ENCODE results near the gene POU6F2.
"Not testable (repeated sequence)": the region's sequence is repeated elsewhere in the genome, so short reads cannot be mapped to it uniquely, and the experiment has no call there.

Gene POU6F2

DNA sequence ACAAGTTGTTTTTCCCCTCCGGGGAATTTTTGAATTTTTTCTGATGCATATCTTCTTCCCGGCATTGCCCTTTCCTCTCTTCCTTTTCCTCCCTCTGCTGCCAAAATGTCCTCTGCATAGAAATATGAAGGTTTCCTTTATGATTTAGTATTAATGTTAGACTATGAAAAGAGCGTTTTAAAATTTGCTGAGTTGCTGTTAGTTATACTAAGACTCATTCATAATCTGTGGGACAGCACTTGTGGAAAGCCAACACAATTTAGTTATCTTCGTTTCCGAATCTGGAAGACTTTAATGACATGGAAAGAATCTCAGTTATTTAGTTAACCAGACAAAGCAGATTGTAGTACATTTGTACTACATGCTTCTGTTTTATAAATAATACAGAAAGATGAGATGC lies 25.0 kb downstream of the POU6F2 start:
- DNase-seq, result no peak

DNA sequence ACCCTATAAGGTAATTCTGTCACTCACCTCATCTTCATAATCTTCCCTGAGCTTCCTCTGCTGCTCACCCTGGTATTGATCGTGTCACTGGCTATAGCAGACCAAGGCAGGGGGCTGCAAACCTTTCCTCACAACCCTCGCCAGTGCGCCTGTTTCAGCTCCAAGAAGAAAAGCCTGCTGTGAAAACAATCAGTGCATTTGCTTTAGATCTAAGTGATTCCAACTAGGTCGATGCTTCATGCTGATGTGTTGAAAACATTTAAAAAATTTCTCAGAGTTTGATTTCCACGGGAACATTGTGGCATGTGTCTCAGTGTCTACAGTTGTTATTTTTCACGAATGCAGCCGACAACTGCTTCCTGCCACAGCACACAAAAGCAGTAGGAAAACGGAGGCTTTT lies 27.3 kb downstream of the POU6F2 start:
- no peak for DNase-seq

DNA sequence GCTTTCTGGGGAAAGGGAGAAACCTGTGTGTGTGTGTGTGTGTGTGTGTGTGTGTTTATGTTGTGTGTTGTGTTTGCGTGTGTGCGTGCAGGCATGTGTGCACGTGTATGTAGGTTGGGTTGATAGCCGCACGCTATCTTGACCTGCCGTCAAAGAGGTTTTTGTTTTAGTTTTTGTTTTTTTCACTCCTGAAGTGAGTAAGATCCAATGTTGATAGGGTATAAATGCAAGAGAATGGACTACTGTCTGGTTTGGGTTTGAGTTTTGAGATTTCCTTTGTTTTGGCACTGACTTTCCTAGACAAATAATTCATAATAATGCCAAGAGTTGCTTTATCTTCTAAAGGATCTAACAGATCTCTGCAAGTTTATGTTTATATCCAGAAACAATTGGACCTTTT lies 27.8 kb downstream of the POU6F2 start:
- DNase-seq, result no peak

DNA sequence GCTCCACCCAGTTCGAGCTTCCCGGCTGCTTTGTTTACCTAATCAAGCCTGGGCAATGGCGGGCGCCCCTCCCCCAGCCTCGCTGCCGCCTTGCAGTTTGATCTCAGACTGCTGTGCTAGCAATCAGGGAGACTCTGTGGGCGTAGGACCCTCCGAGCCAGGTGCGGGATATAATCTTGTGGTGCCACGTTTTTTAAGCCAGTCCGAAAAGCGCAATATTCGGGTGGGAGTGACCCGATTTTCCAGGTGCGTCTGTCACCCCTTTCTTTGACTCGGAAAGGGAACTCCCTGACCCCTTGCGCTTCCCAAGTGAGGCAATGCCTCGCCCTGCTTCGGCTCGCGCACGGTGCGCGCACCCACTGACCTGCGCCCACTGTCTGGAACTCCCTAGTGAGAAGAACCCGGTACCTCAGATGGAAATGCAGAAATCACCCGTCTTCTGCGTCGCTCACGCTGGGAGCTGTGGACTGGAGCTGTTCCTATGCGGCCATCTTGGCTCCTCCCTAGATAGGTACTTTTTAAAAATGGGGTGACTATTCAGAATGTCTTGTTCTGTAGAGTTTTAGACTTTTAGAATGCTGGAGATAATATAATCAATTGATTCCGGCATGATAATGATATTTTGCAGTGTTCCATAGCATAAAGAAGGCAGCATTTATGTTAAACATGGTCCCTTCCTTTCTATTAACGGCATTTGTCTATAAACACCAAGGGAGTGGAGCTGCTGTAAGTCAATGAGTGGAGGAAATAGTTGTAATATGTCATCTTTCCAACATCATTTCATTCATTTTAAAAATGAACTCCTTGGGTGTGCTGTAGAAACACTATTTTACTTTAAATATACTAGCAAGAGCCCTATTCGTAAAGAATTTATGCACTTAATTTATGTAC lies 35.6 kb downstream of the POU6F2 start:
- DNase-seq, result not testable (repeated sequence)

DNA sequence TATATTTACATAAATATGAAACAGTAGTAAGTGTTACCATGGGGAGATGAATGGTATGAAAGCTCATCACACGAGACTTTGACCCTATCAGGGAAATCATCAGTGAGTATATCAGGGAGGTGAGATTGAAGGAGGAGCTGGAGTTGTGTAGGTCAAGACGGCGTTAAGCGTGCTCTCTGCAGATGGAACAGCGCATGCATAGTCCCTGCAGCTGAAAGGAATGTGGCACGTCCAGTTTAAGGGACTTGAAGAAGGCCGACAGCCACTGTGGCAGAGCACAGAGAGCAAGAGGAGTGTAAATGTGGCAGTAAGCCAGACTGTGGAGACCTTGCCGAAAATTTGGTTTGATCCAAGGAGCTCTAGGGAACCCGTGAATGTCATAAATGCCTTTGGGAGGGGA lies 38.9 kb downstream of the POU6F2 start:
- no peak for DNase-seq

DNA sequence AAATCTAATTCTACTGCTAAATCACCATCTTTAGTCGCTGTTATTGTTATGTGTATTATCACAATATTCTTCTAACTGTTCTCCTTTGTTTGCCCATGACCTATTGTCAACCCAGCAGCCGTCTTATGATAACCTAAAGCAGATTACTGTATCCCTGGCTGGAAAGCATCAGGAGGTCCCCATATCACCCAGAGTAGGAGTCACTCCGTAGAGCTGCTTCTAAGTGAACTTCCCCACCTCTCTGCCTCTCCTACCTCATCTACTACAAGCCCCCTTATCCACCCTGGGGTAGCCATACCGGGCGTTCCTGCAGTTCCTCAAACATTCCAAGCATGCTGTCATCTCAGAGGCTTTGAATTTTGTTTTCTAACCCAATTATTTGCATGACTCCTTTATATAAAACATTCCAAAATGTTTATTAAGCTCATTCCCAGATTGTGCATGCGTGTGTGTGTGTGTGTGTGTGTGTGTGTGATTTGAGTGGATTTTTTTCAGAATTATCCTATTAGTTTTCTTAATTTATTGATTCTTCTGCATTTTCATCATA lies 39.7 kb downstream of the POU6F2 start:
- no peak for DNase-seq

DNA sequence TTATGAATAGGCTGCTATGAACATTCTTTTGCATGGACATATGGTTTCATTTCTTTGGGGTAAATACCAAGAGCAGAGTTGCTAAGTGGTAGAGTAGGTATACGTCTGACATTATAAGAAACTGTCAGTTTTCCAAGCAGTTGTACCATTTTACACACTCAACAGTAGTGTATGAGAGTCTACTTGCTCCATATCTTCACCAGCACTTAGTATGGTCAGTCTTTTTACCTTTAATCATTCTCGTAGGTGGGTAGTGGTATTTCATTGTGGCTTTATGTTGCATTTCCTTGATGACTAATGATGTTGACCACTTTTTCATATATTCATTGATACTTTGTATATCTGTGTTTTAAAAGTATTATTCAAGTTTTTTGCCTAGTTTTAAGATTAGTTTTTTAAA lies 45.1 kb downstream of the POU6F2 start:
- no peak for DNase-seq

DNA sequence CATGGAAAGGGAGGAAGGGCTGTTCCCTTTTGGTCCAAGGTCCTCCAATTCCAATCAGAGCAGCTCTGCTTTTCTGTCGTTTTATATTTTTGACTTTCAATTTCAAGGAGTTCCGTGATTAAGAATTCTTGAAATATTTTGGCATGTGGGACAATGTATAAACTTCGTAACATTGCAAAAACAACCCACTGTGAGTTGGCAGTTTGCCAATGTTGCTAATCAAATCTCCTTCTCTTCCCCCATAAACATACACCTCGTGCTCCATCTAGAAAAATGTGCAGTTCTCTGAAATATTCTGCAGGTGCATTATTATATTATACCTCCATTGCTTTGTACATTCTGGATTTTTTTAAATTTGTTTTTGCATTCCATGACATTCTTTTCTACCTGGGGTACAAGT lies 49.8 kb downstream of the POU6F2 start:
- no peak for DNase-seq

DNA sequence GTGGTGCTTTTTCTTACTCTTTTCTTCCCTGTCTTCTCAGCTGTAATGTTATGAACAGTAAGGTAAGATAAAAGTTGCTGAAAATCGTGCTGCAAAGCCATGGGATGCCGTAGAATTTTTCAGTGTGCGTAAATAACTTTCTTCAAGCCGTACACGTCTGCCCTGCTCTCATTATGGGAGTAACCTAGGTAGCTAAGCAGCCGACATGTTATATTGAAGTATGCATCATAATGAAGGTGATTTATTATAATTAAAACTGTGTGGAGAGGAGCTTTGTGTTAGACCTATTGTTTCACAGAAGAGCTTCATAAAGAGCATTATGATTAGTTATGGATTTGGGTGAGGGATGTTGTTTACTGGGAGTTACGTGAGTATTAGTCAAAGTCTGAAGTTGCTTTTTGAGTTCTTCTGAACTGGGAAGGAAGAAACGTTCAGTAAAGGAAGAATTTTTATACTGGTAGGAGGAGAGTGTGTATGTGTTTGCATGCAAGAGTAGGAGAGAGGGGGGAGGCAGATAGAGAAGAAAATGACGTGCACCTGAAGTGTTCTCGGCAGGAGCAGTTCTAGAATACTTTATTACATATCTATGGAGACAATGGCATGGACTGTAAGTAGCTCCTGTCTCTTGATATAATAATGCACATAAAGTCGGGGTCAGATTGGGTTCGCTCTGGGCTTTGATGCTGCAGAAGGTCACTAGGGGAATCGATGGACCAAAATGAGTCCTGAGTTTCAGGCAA lies 56.3 kb downstream of the POU6F2 start:
- no peak for DNase-seq

DNA sequence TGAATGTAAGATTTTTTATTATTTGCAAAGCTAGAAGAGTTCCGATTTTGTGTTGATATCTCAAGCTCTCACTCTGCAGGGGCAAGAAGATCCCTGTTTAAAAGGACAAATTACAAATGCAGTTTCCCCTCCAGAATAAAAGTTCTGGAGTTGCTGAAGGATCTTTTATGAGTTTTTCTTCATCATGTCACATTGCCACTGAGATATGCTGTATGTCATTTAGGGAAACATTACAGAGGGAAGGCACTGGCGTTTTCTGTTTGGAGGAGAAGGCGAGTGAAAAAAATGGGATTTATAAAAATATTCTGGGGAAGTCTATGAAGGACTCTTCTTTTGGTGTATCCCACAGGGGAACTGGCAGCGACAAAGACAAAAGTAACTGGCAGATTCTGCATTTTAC lies 57.4 kb downstream of the POU6F2 start:
- no peak for DNase-seq

DNA sequence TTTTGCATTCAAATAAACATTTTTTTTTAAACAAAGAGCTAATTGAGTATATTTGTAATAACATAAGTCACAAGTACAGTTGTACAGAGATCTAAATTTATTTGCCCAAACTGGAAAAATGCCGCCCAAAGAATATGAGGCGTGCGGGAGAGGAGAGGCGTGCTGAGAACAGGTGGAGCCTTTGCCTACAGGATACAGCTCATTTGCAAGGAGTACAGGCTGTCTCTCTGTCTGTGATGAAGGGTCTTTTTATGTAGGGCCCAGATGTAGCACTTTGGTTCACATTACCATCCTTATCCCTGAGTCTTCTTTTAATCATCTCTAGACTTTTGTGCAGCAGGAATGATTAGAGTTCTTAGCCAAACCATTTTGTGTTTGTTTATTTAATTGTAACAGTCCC lies 58.2 kb downstream of the POU6F2 start:
- no peak for DNase-seq

DNA sequence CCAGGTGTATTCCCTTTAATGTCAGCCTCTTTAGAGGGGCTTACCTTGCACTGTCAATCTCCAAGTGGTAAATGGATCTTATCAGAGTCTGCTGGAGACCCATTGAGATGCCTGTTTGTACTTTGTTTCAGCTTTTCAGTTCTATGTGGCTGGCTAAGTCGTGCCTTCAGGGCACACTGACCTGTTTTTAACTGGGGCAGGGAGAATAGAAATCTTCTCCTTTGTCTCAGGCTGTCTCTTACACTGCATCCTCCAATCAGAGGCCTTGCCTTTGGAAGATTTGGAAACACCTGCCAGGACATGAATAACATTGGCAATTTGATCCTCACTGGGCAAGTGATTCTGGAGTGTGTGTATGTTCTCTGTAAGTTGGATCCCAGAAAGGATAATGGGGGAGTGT lies 65.0 kb downstream of the POU6F2 start:
- no peak for DNase-seq

DNA sequence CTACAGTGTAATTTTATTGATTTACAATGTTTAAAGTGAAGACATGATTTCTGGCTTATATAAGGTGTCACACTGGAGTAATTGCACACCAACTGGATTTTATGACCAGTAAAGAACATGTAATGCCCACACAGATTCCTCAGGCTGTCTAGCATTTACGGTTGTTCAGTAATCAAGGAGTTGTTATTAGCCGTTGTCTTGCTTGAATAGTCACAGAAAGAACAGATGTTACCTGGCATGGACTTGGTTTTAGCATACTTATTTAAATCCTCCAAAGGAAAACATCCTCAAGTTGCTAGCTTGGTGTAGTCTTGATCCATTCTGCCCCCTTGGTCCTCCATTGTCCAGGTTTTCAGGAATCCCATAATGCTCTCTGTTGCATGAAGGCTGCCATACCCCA lies 65.8 kb downstream of the POU6F2 start:
- DNase-seq, result peak; percentile 71

DNA sequence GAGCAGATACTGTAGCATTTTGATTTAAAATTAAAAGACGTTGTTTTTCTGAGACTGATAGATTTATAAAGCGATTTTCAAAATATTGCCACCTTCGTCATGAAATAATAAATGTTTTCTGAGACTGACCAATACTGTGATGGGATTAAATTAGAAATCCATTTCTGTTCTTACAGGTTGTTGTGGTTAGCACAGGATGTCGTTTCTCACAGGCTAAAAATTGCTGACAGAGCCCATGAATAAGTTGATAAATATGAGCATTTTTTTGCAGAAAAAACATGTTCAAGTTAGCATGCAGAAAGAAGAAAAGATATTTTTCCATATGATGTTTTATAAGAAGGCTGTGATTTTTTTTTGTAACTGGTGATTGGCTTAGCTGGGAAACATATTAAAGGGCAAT lies 66.8 kb downstream of the POU6F2 start:
- no peak for DNase-seq

DNA sequence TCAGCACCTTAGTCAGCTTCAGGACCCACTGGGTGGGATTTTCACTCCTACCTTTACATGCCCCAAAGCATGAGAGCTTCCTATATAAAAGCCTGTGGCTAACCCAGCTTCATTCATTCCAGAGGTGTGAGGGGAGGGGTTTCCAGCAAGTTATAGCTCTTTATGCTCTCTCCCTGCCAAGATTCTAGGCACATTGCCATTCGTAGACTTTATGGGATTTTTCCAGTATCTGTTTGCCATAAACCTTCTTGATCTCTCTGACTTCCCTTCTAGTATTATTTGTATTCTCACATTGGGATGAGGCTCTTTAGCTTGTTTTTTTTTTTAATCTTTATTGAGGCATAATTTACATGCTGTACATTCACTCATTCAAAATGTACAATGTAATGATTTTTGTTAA lies 67.5 kb downstream of the POU6F2 start:
- DNase-seq, result no peak

DNA sequence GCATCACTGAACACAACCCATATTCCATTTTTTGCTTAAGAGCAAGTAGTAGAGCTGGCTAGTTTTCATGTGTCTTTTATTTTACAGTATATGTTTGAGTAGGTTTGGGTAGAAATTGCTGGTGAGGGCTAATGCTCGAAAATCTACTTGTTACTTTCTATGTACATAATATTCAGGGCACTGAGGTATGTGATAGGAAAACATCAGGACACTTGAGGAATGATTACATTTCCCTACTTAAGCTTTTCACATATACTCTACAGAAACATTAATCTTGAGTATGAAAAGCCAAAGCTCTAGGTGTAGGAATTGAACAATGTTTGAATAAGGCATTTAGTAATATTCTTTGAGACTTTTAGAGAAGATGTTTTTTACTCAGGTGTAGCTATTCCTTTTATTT lies 73.6 kb downstream of the POU6F2 start:
- DNase-seq, result no peak

DNA sequence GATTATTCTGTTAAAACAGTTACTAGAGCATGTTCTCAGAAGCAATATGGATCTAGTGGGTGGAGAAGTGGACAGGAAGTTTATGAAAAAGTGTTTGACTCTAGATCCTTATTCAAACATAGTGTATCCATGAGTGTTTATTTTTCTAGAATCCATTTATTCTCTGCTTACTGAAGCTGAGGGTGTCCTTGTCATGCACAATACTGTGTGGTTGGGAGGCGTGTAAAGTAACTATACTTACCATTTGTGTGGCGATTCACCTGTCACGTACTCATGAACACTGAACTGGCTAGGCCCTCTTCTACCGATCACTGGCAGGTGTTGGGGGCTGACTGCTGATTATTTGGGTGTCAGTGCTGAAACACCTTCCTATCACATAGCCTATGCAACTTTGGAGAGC lies 74.0 kb downstream of the POU6F2 start:
- DNase-seq, result no peak

DNA sequence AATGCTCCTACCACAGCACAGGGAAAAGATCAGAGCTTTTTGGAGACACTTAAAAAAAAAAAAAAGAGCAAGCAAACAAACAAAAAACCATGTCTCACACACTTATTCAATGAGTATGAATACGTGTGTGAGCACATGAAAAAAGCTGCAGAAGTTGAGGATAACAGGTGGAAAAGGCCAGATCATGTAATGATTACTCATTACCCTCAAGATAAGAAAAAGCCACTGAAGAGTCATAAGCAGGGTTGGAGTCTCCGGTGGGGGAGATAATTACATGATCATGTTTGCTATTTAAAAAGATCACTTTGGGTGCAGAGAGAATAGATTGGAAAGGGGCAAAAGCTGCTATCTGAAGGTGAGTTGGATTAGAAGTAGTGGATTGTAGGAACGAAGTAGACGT lies 77.0 kb downstream of the POU6F2 start:
- DNase-seq, result peak; percentile 47

DNA sequence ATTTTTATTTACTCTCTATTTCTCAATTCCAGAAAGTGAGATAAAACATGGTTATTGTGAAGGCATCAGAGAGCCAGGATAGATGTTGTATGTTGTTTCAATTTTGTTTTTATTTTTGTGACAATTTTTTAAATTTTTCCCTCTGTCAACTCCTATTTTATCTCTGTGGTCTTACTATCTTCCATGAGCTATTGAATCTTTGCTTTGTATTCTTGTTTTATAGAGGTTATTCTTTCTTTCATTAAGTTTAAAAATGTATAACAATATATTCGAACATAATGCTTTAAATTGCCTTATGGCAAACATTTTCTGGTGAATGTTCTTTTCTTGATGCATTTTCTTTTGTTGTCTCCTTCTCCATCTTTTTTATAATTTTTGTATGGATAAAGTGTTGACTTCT lies 78.4 kb downstream of the POU6F2 start:
- DNase-seq, result no peak

DNA sequence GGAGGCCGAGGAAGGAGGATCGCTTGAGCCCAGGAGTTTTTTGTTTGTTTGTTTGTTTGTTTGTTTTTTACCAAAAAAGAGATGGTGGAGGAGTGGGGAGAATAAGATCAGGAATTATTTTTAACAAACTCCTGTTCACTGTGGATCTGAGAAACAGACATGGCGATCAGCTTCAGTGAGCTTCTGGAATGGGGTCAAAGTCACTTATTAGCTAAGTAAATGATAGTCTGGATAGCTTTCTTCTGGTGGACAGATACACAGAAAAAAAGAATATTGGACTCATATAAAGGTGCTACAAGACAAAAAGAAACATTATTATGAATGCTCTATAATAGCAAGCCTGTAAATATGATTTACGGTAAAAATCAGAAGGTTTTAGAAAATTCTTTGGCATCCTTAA lies 85.1 kb downstream of the POU6F2 start:
- DNase-seq, result no peak

DNA sequence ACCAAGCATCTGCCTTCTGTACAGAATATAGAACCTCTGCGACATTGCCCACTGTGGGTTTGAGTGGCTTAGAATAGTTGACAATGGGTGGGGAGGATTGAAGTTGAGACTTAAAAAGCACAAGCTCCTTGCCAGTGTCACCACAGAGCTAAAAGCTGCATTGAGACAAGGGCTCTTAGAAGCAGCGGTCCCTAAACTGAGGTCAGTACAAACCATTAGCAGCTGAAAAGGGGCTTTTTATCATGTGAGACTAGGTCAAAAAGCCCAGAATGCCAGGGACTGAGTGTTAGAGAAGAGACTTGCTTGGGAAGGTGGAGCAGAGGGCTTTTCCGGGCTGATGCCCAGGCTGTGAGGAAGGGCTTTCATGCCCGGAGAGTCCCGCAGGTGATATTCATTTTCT lies 91.3 kb downstream of the POU6F2 start:
- DNase-seq, result peak; percentile 17

DNA sequence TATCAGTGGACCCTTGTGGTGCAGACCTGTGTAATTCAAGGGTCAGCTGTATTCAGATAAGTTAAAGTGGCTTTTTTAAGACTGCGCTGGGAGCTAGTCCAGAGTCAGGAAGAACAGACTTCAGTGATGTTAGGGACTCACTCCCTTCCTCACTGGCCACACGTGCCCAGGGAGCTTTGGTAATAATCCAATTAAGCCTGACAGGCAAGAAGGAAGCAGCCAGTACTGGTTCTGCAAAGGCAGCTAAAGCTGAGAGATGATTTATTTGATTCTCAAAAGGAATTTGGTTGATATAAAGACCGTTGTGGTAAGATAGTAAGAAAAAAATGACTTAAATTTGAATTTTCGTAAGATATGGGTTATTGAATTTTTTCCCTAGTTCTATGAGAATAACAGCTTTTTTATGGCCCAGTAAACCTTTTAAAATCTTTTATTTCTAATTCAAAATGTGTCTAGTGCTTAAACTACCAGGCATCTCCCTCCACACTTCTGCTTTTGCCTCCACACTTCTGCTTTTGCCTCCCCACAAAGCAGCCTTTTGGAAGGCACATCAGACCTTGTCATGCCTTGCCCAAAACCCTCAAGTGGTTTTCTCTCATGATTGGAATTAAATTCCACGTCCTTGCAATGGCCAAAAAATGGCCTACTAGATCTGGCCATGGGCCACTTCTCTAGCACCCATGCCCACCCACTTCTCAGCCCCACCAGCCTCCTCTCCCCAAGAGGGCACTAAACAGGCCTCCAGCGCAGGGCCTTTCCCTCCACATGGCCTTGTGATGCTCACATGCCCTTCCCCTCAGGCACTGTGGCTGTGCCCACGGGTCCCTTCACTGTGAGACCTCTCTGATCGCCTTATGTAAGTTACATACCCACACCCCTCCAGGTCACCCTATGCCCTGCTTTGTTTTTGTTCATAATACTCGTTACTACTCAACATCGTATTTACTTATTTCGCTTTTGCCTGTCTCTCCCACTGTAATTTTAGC lies 92.5 kb downstream of the POU6F2 start:
- peak; percentile 92 for DNase-seq

DNA sequence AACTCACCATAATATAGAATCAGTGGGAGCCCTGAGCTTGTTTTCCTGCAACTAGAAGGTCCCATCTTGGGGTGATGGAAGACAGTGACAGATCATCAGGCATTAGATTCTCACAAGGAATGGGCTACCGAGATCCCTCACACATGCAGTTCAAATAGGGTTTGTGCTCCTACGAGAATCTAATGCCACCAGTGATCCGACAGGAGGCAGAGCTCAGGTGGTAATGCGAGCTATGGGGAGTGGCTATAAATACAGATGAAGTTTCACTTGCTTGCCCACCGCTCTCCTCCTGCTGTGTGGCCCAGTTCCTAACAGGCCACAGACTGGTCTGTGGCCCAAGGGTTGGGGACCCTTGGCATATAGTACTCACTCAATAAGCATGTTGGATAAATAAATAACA lies 93.4 kb downstream of the POU6F2 start:
- peak; percentile 8 for DNase-seq

Measured in NCI-H82 (cell line).